Thoracic aorta (tissue), 2 donors: ENCODE data around the gene HDAC7. TPM values are rescaled to one million over a fixed set of nuclear protein-coding genes. Genes with fewer than 3 reads are reported as not detected.

Source experiments
- ATAC-seq: fragments of 150-250 bp; one replicate; pipeline ENCODE4 v1.8.0; 2017; ENCODE audit warnings: low read depth; ENCODE audit not compliant: insufficient number of reproducible peaks, low FRiP score
- DNase-seq: peaks from one replicate; pipeline ENCODE4 v3.0.0-alpha.2; 2020; ENCODE audit warnings: low spot score
- H3K27ac ChIP-seq, 2 donors: fragments of 200-600 bp; sonication (generic); 1 replicate in 1 of 2; 2 replicates in 1 of 2; pipeline ENCODE4 v1.5.1; 2016; ENCODE audit warnings: mild to moderate bottlenecking in 2 of 2, moderate library complexity in 2 of 2
- H3K27me3 ChIP-seq: fragments of 200-600 bp; sonication (generic); replicated peaks from 2 replicates; pipeline ENCODE4 v1.6.0; 2016; ENCODE audit warnings: mild to moderate bottlenecking; ENCODE audit not compliant: insufficient read depth
- H3K36me3 ChIP-seq: fragments of 200-600 bp; sonication (generic); one replicate; pipeline ENCODE4 v1.5.1; 2016
- H3K4me1 ChIP-seq, 2 donors: fragments of 200-600 bp; sonication (generic); 1 replicate in 1 of 2; 2 replicates in 1 of 2; pipeline versions ENCODE4 v1.5.1 to v1.6.0; 2016; ENCODE audit warnings: low read depth in 2 of 2, mild to moderate bottlenecking in 1 of 2; ENCODE audit not compliant: control insufficient read depth in 1 of 2
- H3K4me3 ChIP-seq: fragments of 200-600 bp; sonication (generic); 2 replicates; pipeline ENCODE4 v1.5.1; 2016; ENCODE audit warnings: mild to moderate bottlenecking
- H3K9me3 ChIP-seq: fragments of 200-600 bp; sonication (generic); 2 replicates; pipeline ENCODE4 v1.5.1; 2016
- total RNA-seq, 2 donors: library from RNA; depleted of rRNA; stranded (reverse); fragments of >200 nt; gene quantifications; one replicate each; pipeline versions ENCODE4 v1.1.0 to v1.2.3, GENCODE V29; 2016
- TF ChIP-seq, protein P1 (sequence below): fragments of 200-600 bp; sonication (generic); IDR thresholded peaks from one replicate; pipeline ENCODE4 v1.5.1; 2019; ENCODE audit warnings: antibody characterized with exemption

The HDAC7 gene
- total RNA-seq, 2 donors from 2014 or later = 77.8 to 112 TPM

GRCh38 chr12:47766502-47767215 lies 53.0 kb downstream of the HDAC7 start:
- Histone ChIP-seq H3K9me3 (no peaks in the 10 kb centered on the region), H3K4me1 (peaks cover 3 to 7% of the 10 kb centered on the region in 2 donors), H3K27me3 (no peaks in the 10 kb centered on the region), H3K36me3 (no peaks in the 10 kb centered on the region), H3K4me3 (no peak overlapping the region), H3K27ac (no peak overlapping the region)
- TF ChIP-seq, protein P1, sequence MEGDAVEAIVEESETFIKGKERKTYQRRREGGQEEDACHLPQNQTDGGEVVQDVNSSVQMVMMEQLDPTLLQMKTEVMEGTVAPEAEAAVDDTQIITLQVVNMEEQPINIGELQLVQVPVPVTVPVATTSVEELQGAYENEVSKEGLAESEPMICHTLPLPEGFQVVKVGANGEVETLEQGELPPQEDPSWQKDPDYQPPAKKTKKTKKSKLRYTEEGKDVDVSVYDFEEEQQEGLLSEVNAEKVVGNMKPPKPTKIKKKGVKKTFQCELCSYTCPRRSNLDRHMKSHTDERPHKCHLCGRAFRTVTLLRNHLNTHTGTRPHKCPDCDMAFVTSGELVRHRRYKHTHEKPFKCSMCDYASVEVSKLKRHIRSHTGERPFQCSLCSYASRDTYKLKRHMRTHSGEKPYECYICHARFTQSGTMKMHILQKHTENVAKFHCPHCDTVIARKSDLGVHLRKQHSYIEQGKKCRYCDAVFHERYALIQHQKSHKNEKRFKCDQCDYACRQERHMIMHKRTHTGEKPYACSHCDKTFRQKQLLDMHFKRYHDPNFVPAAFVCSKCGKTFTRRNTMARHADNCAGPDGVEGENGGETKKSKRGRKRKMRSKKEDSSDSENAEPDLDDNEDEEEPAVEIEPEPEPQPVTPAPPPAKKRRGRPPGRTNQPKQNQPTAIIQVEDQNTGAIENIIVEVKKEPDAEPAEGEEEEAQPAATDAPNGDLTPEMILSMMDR = no peak
- DNase-seq (no peak), ATAC-seq (no peak)

GRCh38 chr12:47763481-47764346 lies 56.0 kb downstream of the HDAC7 start:
- TF ChIP-seq, protein P1 = no peak
- Histone ChIP-seq H3K4me3 (no peak overlapping the region), H3K27me3 (no peaks in the 10 kb centered on the region), H3K27ac (no peak overlapping the region), H3K36me3 (no peaks in the 10 kb centered on the region), H3K4me1 (peaks cover 3 to 14% of the 10 kb centered on the region in 2 donors), H3K9me3 (no peaks in the 10 kb centered on the region)
- DNase-seq (no peak), ATAC-seq (no peak)

DNA sequence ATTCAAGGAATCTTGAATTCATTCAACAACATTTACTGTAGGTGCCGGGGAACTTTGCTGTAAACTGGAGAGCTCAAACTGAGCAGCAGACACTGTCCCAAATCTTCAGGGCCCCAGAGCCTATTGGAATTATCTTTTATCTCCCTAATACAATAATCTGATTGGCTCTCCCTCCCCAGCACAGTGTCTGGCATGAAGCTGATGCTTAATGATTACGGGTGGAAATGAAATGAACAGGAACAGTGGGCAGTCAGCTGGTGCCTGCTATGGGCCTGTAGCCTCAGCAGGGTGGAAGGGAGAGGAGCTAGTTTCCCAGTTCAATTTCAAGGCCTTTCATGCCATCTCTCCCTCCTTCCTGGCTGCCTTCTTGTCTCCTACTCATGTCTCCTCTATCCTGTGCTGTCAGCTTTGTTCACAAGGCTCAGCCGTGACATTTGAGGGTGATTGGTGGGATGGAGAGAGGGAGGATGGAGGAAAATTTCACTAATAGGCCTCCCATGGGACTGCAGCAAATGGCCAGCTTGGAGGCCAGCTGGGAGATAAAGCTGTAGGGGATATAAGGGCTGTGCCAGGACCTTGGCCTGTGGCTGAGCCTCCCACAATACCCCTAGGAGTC lies 56.7 kb downstream of the HDAC7 start:
- TF ChIP-seq, protein P1 = no peak
- Histone ChIP-seq H3K4me3 (no peak overlapping the region), H3K9me3 (no peaks in the 10 kb centered on the region), H3K27me3 (no peaks in the 10 kb centered on the region), H3K36me3 (no peaks in the 10 kb centered on the region), H3K4me1 (peaks cover 6 to 21% of the 10 kb centered on the region in 2 donors), H3K27ac (no peak overlapping the region)
- ATAC-seq = no peak
- no peak for DNase-seq

GRCh38 chr12:47758834-47759690 lies 60.6 kb downstream of the HDAC7 start, which contains the start of gene RAPGEF3:
RAPGEF3 (minus strand) TSS chr12:47758880; CDS start chr12:47758556, 324 bp downstream.
- Histone ChIP-seq H3K36me3 (no peaks in the 10 kb centered on the region), H3K9me3 (no peaks in the 10 kb centered on the region), H3K27me3 (no peaks in the 10 kb centered on the region), H3K4me1 (peaks cover 25 to 60% of the 10 kb centered on the region in 2 donors), H3K4me3 (peak within 1 kb of the TSS; percentile 84), H3K27ac (peak within 1 kb of the TSS; percentile 86 to 87)
- DNase-seq (peak; percentile 66), ATAC-seq (peak; percentile 78)
- TF ChIP-seq, protein P1 = peak; percentile 69
